ENCODE data around the gene KRT6C.

The KRT6C gene

GRCh38 chr12:52435659-52435999 is 38.0 kb downstream of the KRT6C start:
- no peak for DNase-seq

DNA sequence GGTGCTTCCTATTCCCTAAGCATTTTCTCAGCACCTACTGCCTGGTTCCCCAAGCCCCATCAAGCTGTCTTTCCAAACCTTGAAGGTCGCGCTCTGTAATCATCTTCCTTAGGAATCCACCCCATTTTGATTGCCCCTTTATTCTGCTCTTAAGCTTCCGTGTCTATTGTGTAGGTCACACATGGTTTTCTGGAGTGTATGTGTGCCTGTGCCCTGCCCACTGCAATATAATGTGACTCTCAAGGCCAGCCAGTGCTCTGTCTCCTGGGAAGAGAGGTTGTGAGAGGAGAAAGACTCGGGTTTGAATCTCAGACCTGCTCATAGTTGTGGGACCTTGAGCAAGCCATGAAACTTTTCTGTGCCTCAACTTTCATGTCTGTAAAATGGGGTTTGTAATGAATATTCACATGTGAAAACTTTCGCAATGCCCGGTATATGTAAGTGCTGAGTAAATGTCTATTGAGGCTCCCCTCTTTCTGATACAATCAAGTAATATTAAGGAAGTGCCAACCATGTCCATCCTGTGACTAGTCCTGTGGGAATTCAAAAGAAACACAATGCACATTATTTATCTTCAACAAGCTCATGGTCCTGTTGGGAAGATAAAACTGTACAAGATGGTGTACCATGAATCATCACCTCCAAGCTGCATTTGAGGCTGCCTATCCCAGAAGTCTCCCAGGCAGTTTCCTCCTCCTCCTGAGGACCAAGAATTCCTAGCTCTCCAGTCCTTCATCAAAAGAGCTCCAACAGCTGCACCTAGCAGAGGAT is 38.7 kb downstream of the KRT6C start:
- DNase-seq = no peak

DNA sequence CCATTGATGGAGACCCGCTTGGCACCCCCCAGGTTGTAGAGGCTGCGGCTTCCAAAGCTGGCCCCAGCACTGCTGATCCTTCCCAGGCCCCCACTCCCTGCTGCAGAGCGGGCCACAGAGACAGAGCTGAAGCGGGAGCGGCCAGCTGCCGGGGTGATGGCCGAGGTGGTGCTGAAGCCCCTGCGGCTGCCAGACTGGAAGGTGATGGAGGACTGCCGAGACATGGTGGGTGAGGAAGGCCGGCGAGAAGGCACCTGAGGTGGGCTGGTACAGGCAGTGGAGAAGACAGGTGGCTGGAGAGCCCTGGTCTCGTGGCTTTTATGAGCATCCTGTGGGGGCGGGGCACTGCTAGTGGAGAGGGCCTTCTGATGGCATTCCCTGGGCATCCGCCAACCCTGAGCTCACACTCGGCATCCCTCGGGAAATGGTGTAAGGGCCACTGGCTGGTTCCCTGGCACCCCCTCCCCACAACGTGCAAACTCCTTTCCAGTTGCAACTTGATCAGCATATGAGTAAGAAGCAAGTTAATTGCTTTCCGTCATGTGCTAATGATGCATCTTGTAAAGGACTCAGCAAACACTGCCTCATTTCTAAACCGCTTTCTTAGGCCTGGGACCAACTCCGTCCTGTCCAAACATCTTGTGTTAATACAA is 39.4 kb downstream of the KRT6C start, which contains the start of gene KRT75:
KRT75 (minus strand) TSS at position 291 of the 653 bp plus-strand sequence; CDS start at position 224, 67 bp downstream.
- DNase-seq = no peak

DNA sequence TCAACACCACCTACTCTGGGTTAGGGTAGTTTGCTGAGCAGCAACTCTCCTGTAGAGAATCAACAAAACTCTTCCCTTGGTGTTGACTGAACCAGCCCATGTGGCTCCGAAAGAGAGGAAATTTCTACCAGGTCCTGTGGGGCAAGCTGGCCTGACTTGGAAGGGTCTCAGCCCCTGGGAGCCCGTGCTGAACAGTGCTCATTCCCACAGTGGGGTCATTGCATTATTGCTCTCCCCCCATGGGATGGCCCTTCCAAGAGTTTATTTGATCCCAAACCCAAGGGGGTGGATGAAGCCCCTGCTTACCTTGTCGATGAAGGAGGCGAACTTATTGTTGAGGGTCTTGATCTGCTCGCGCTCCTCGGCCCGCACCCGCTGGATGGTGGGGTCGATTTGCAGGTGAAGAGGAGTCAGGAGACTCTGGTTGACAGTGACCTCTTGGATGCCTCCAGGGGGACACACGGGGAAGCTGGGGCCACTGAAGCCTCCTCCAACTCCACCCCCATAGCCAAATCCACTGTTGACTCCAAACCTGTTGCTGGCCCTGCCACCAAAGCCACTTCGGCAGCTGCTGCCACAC is 40.0 kb downstream of the KRT6C start:
- DNase-seq = no peak

GRCh38 chr12:52432559-52433207 is 40.9 kb downstream of the KRT6C start:
- DNase-seq = no peak

GRCh38 chr12:52428121-52428520 is 45.5 kb downstream of the KRT6C start:
- DNase-seq = no peak

DNA sequence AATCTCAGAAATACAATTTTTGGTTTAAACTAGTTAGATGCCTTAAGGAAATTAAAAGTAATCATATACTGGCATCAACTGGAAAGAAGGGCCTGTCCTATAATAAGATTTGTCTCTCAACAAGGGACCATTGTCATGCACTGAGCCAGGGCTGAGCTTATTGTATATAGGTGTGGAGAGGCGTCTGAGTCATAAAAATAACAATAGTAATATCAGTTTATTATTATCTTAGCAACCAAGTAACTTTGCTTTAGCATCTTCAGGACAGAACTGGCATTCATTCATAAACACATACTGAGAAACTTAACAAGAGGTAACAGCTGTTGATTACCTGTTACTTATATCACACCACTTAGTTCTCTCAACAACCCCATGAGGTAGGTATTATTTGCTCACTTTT is 46.5 kb downstream of the KRT6C start:
- DNase-seq = no peak

- DNase-seq = no peak
Measured at GRCh38 chr12:52426034-52426433, 47.6 kb downstream of the KRT6C start.

GRCh38 chr12:52425466-52425865 is 48.1 kb downstream of the KRT6C start:
- DNase-seq = no peak

DNA sequence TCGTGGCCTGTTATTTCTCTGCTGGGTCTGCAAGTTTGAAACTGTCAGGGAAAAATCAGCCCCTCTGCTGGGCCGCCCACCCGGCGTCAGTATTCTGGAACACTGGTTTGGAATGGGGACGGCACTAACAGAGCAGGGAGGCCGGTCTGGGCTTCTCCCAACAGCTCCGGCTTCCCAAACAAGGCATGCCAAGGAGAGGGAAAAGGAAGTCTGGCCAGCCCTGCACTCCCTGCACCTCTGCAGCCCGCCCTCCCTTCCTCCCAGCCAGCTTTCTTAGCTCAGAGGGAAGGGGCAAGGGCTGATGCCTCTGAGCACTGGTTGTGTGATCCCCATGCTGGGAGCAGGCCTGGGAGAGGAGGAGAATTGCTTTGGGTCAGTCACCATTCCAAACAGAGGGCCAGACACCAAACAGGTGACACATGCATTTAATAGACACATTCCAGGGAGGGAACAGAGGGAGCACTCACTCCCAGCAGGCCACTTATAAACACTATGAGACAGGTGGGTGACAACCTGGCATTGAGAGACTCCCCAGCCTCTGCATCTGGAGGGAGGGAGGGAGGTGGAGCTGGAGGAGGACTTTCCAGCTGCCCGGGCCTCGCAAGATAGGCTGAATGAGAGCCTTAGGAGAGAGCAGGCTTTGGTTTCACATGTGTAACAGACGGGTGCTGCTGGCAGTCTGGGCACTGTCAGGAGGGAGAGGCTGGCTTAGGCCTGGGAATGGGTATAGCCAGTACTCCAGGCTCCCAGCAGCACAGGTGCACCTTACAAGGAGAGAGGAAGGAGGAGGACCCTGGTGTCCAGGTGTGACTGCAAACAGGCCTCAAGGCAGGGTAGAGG is 49.7 kb downstream of the KRT6C start:
- peak in 1 of 56 donors; percentile 5 for DNase-seq

DNA sequence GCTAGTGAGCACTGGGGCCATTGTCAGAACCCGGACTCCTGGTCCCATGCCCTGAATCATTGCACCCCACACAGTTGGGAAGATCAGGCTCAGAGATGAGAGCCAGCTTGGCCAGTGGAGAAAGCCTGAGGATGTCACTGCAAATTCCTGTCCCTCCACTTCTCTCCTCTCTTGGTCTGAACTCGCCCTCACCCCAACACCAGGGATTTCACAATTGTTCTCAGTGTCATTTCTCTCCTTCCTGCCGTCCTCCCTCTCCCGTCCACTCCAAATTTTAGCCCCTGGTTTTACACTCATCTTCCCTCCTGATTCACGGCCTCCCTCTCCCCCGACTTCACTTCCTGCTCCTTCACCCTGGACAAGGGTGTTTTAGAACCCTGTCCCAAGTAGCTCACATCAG is 50.6 kb downstream of the KRT6C start:
- no peak for DNase-seq

DNA sequence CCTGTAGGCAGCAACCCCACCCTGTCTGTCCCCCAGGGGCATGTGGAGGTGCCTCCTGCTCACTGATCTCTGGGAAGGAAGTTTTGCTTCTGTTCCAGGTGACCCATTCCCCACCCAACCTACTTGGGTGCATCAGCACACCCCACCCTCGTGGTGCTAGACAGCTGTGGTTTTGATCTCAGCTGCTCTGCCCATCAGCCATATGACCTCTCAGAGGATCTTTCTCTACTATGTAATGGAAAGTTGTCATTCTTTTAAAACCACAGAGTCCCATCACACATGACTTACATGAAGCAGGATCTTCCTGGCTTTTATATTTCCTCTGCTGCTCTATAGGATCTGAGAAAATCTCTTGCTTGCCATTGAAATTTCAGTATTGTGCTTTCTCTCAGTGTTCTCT is 53.9 kb downstream of the KRT6C start:
- DNase-seq = no peak

DNA sequence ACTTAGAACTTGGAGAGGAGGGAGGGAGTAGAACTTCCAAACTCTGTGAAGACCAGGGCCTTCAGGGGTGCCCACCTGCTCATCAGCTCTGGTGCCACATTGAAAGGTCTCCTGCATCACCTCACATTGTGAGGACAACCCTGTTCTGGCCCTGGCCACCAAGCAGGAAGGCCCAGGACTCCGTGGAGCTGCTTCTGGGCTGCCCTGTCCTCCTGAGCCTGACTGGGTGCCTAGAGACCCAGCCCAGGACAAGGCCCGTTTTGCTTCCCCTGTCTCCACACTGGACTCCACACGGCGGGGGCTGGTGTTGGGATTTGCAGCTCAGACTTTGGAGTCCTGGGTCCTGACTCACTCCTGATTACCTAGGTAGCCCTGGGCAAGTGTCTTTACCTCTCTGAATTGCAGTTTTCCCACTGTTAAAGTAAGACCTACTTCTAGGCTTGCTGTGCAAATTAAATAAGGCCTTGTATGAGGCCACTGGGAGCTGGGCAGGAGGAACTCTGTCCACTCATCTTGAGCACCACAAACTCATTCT is 55.0 kb downstream of the KRT6C start:
- DNase-seq = no peak
